BJ (cell line): ENCODE measurements around the gene PPP1R13L. TPM values are rescaled to one million over a fixed set of nuclear protein-coding genes. Genes with fewer than 3 reads are reported as not detected.
"Not testable (repeated sequence)": the region's sequence is repeated elsewhere in the genome, so short reads cannot be mapped to it uniquely, and the experiment has no call there.

Experiments
- CTCF ChIA-PET: fragments of 350-600 bp; formaldehyde crosslinking; extraction: SDS; loops from one replicate; lab custom pipeline; 2021; ENCODE audit warnings: antibody characterized with exemption, inconsistent platforms; lab: Yijun Ruan, JAX
- POLR2A ChIA-PET: fragments of 300-600 bp; sonication (Branson Sonifier 250); formaldehyde crosslinking; extraction: SDS; loops from one replicate; lab custom pipeline; 2021; ENCODE audit warnings: antibody characterized with exemption; lab: Charles Lee
- DNase-seq: peaks from one replicate; pipeline ENCODE4 v3.0.0-alpha.2; 2011; ENCODE audit warnings: low read depth
- H3K27me3 ChIP-seq: 2 replicates; pipeline ENCODE4 v1.6.0; 2011; ENCODE audit warnings: low read length; ENCODE audit not compliant: control insufficient read depth, insufficient read depth
- H3K36me3 ChIP-seq: 2 replicates; pipeline ENCODE4 v1.5.1; 2011; ENCODE audit warnings: low read length; ENCODE audit not compliant: control insufficient read depth, insufficient read depth
- H3K4me3 ChIP-seq: 2 replicates; pipeline ENCODE4 v1.5.1; 2011; ENCODE audit warnings: low read depth, mild to moderate bottlenecking, control low read depth, low read length
- polyA plus RNA-seq: library from polyadenylated mRNA; depleted of rRNA; stranded (reverse); fragments of >200 nt; gene quantifications from 2 replicates; pipeline ENCODE4 v1.2.3, GENCODE V29; 2011
- TF ChIP-seq, protein P1 (sequence below): IDR thresholded peaks from 2 replicates; pipeline ENCODE4 v1.5.1; 2011; ENCODE audit warnings: low read depth, mild to moderate bottlenecking, control low read depth, inconsistent platforms, low read length, moderate library complexity; ENCODE audit not compliant: insufficient read depth

PPP1R13L gene
- polyA plus RNA-seq, 1 experiment: 12.3 TPM

DNA sequence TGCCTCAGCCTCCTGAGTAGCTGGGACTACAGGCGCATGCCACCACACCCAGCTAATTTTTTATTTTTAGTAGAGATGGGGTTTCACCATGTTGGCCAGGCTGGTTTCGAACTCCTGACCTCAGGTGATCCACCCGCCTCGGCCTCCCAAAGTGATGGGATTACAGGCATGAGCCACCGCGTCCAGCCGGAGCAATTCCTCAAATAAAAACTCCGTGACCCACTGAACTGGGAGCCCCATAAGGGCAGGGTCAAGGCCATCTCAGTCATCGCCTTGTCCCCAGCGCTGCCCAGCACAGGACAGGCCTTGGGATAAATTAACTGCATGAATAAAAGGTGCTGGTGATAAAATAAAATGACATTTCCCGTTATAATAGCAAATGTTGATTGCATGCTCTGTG lies 25.0 kb upstream of the PPP1R13L start:
- CTCF ChIA-PET: interaction anchor here (2.5 to 20.3 kb wide), 2 partner anchors 10 to 52 kb away, joined by 41 to 764 read pairs; no protein-coding TSS in a partner anchor
- DNase-seq, H3K4me3 ChIP-seq, H3K27me3 ChIP-seq, H3K36me3 ChIP-seq, POLR2A ChIA-PET: not testable (repeated sequence)

DNA sequence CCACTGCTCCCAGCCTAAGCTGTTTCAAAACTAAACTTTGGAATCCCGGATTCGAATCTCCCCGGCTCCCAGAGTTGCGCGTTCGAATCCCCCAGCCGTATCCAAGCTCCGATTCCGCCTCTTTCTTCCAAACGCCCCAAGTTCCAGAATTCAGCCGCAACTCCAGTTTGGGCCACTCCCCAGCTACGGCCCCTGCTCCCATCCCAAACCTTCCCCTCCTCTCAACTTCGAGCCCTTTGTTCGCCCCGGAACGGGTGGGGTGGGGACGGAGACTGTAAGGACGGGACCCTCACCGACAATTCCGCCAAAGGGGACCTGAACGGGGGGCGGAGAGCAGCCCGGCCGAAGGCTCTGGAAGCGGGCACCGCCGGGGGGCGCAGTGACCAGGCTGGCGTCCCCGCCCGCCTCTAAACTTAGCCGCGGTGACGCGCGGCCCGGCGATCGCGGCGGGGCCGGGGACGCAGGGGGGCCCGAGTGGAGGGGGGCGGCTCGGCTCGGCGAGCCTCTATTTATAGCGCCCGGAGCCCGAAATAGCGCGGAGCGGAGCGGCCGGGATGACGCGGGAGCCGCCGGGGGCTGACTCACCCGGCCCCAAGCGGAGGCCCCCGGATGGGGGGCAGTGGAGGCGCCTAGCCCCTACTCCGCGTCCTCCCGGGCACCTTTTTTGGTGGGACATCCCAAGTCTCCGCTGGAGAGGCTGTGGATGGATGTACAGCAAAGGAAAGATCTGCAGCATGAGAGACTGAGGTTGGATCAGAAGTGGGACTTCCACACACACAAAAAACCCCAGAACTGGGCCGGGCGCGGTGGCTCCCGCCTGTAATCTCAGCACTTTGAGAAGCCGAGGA lies 23.7 kb upstream of the PPP1R13L start:
- H3K36me3 ChIP-seq: no peaks in the 10 kb centered on the region
- H3K27me3 ChIP-seq: no peaks in the 10 kb centered on the region
- H3K4me3 ChIP-seq: peak overlapping the region; percentile 47
- TF ChIP-seq, protein P1, sequence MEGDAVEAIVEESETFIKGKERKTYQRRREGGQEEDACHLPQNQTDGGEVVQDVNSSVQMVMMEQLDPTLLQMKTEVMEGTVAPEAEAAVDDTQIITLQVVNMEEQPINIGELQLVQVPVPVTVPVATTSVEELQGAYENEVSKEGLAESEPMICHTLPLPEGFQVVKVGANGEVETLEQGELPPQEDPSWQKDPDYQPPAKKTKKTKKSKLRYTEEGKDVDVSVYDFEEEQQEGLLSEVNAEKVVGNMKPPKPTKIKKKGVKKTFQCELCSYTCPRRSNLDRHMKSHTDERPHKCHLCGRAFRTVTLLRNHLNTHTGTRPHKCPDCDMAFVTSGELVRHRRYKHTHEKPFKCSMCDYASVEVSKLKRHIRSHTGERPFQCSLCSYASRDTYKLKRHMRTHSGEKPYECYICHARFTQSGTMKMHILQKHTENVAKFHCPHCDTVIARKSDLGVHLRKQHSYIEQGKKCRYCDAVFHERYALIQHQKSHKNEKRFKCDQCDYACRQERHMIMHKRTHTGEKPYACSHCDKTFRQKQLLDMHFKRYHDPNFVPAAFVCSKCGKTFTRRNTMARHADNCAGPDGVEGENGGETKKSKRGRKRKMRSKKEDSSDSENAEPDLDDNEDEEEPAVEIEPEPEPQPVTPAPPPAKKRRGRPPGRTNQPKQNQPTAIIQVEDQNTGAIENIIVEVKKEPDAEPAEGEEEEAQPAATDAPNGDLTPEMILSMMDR: peak; percentile 58
- ChIA-PET CTCF (interaction anchor here (0.8 to 20.3 kb wide), 6 partner anchors 11 to 66 kb away, joined by 3 to 764 read pairs (median 3); no protein-coding TSS in a partner anchor), POLR2A (no interaction called here)
- no peak for DNase-seq

DNA sequence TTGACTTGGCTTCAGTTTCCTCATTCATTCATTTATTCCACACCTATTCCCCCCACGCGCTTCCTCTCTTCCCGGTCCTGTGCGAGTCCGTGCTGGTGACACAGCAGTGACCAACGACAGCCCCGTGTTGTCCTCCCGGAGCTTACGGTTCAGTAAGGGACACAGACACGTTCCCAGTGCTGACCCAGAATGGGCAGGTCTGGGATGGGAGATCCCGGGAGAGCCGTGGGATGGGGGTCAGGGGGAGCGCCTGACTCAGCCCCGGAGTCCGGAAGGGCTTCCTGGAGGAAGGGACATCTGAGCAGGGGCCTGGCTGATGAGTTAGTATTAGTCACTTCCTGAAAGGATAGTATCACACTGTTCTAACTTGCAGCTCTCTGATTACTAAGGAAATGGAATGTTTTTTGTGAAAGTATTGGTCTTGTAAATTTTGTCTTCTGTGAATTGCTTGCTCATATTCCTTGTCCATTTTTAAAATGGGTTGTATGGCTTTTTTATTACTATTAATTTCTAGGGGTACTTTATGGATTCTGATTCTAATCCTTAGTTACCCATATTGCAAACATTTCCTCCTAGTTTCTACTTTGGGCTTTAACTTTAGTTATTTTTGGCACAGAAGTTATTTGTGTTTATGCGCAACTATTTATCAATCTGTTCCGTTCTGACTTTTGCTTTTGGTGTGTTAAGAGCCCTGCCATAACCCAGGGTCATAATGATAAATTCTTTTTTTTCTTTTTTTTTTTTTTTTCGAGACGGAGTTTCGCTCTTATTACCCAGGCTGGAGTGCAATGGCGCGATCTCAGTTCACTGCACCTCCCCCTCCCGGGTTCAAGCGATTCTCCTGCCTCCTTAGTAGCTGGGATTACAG lies 19.6 kb upstream of the PPP1R13L start:
- ChIA-PET CTCF (interaction anchor here (1.0 to 20.3 kb wide), 3 partner anchors 15 to 58 kb away, joined by 3 to 764 read pairs (median 12); no protein-coding TSS in a partner anchor), POLR2A (interaction anchor here (1.4 kb wide), 1 partner anchor 19 kb away, joined by 3 read pairs; no protein-coding TSS in a partner anchor)
- H3K27me3 ChIP-seq: no peaks in the 10 kb centered on the region
- peak; percentile 84 for DNase-seq
- TF ChIP-seq, protein P1: no peak
- H3K4me3 ChIP-seq: peak overlapping the region; percentile 63
- H3K36me3 ChIP-seq: peaks cover 4% of the 10 kb centered on the region

DNA sequence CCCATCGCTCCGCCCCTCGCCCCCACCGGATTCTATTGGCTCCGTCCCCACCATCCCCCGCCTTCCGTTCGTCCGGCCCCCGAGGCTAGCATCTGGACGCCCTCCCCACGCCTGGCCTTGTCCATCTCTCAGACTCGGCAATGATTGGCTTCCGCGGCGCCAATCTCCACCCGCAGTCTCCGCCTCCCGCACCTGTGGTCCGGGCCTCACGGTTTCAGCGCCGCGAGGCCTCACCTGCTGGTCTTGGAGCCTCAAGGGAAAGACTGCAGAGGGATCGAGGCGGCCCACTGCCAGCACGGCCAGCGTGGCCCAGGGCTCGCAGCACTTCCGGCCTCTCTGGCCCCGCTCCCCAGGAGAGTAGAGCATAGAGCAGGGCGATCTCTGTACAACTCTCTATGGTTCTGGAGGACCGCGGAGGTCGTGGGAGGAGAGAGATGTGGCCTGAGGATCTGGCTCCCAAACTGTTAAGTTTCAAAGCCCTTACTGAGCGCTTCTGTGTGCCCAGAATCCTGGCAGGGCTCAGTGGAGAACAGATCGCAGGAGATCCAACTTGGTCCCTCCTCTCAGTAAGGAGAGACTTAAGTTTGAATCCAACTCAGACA lies 18.8 kb upstream of the PPP1R13L start, which contains the start of gene ERCC1:
TSS of gene ERCC1 (minus strand) at position 329 of the 602 bp plus-strand sequence. CDS start 543 bp downstream, outside the sequence.
- TF ChIP-seq, protein P1: no peak
- Histone ChIP-seq H3K36me3 (peaks cover 4% of the 10 kb centered on the region), H3K27me3 (no peaks in the 10 kb centered on the region), H3K4me3 (peak within 1 kb of the TSS; percentile 63)
- CTCF ChIA-PET: interaction anchor here (1.0 to 20.3 kb wide), 3 partner anchors 16 to 58 kb away, joined by 3 to 764 read pairs (median 12); no protein-coding TSS in a partner anchor
- DNase-seq: no peak
- POLR2A ChIA-PET: interaction anchor here (1.4 kb wide), 1 partner anchor 18 kb away, joined by 3 read pairs; no protein-coding TSS in a partner anchor

DNA sequence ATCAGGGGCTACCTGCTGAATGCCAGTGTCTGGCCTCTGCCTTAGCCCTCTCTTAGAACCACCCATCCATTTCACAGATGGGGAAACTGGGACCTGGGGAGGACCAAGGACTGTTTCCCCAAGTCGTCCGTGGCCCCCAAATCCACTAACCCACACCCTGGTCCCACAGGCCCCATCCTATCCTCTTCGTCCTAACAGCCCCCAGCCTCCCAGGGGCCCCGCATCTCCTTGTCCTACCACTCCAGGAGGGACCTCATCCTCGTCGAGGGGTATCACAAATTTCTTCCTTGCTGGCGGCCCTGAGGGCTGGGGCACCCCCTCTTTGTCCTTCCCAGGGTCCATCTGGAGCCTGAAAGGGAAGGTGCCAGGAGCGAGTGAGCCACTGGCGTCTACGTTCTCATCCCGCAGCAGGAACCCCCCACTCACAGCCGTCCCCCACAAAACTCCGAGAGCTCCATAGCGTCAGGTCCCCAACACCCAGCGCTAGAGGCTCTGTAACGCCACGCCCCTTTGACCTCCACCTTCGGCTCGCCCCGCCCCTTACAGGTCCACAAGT lies 18.2 kb upstream of the PPP1R13L start:
- TF ChIP-seq, protein P1: no peak
- DNase-seq: no peak
- ChIA-PET CTCF (interaction anchor here (20.3 kb wide), 1 partner anchor 59 kb away, joined by 764 read pairs; no protein-coding TSS in a partner anchor), POLR2A (no interaction called here)
- Histone ChIP-seq H3K4me3 (peak overlapping the region; percentile 63), H3K27me3 (no peaks in the 10 kb centered on the region), H3K36me3 (peaks cover 4% of the 10 kb centered on the region)
